Hepatocyte (in vitro differentiated cells): Measurements from ENCODE around the gene ITPR3. TPM values are rescaled to one million over a fixed set of nuclear protein-coding genes. Genes with fewer than 3 reads are reported as not detected.

Experiments used
- DNase-seq: peaks from one replicate; pipeline ENCODE4 v3.0.0-alpha.2; 2016; ENCODE audit warnings: low spot score
- H2AFZ ChIP-seq: fragments of 200-600 bp; sonication (generic); 2 replicates; pipeline ENCODE4 v1.6.0; 2016; ENCODE audit warnings: antibody characterized with exemption, mild to moderate bottlenecking
- H3K27ac ChIP-seq: fragments of 200-600 bp; sonication (generic); 2 replicates; pipeline ENCODE4 v1.5.1; 2016; ENCODE audit warnings: mild to moderate bottlenecking
- H3K27me3 ChIP-seq: fragments of 200-600 bp; sonication (generic); 2 replicates; pipeline ENCODE4 v1.6.1; 2016
- H3K36me3 ChIP-seq: fragments of 200-600 bp; sonication (generic); replicated peaks from 2 replicates; pipeline ENCODE4 v1.5.1; 2016; ENCODE audit warnings: low read depth; ENCODE audit not compliant: insufficient read depth
- H3K4me1 ChIP-seq: fragments of 200-600 bp; sonication (generic); 2 replicates; pipeline ENCODE4 v1.5.1; 2016; ENCODE audit warnings: mild to moderate bottlenecking, moderate library complexity; ENCODE audit not compliant: insufficient read depth
- H3K4me2 ChIP-seq: fragments of 200-600 bp; sonication (generic); 2 replicates; pipeline ENCODE4 v1.6.0; 2016
- H3K4me3 ChIP-seq: fragments of 200-600 bp; sonication (generic); 2 replicates; pipeline ENCODE4 v1.5.1; 2016; ENCODE audit warnings: mild to moderate bottlenecking
- H3K79me2 ChIP-seq: fragments of 200-600 bp; sonication (generic); 2 replicates; pipeline ENCODE4 v1.6.0; 2017; ENCODE audit warnings: mild to moderate bottlenecking
- H3K9me2 ChIP-seq: fragments of 200-600 bp; sonication (generic); replicated peaks from 2 replicates; pipeline ENCODE4 v1.6.0; 2017; ENCODE audit warnings: mild to moderate bottlenecking; ENCODE audit not compliant: insufficient read depth
- H3K9me3 ChIP-seq: fragments of 200-600 bp; sonication (generic); 2 replicates; pipeline ENCODE4 v1.5.1; 2016; ENCODE audit warnings: low read depth, mild to moderate bottlenecking
- H4K20me1 ChIP-seq: fragments of 200-600 bp; sonication (generic); 2 replicates; pipeline ENCODE4 v1.6.0; 2016; ENCODE audit warnings: mild to moderate bottlenecking; ENCODE audit not compliant: insufficient read depth, poor library complexity, severe bottlenecking
- CTCF ChIP-seq: fragments of 200-600 bp; sonication (generic); IDR thresholded peaks from 2 replicates; pipeline ENCODE4 v1.5.1; 2016; ENCODE audit warnings: antibody characterized with exemption, mild to moderate bottlenecking; ENCODE audit not compliant: poor library complexity
- EZH2 ChIP-seq: fragments of 200-600 bp; sonication (generic); IDR thresholded peaks from 2 replicates; pipeline ENCODE4 v1.6.1; 2016; ENCODE audit warnings: antibody characterized with exemption, mild to moderate bottlenecking, borderline replicate concordance
- EZH2phosphoT487 ChIP-seq: fragments of 200-600 bp; sonication (generic); IDR thresholded peaks from one replicate; pipeline ENCODE4 v1.6.1; 2018; ENCODE audit warnings: antibody characterized with exemption, mild to moderate bottlenecking, low read depth, moderate library complexity; ENCODE audit not compliant: unreplicated experiment, severe bottlenecking
- WGBS: methylation state at CpG from one replicate; pipeline ENCODE4 v1.1.6; 2016; ENCODE audit warnings: low lambda C conversion rate; ENCODE audit errors: missing lambda C conversion rate; 5-methylcytosine and 5-hydroxymethylcytosine counted together
- polyA plus RNA-seq: library from polyadenylated mRNA; unstranded; fragments of >200 nt; fragmentation: Nextera tagmentation; extraction: Ambion mirVana; gene quantifications from 2 replicates; pipeline ENCODE4 v1.2.1, GENCODE V29; 2016
- total RNA-seq: library from RNA; depleted of rRNA; stranded (reverse); fragments of >200 nt; gene quantifications from 2 replicates; pipeline ENCODE4 v1.2.3, GENCODE V29; 2014

Gene ITPR3
- total and polyA plus RNA-seq, 2 experiments from 2014 or later: 16.5 to 39.6 TPM

- Histone ChIP-seq H3K27me3 (no peaks in the 10 kb centered on the region), H3K9me2 (no peaks in the 10 kb centered on the region), H3K79me2 (peaks cover 12% of the 10 kb centered on the region), H4K20me1 (no peaks in the 10 kb centered on the region), H3K9me3 (no peaks in the 10 kb centered on the region), H2AFZ (no peak overlapping the region), H3K4me1 (peaks cover 6% of the 10 kb centered on the region), H3K36me3 (no peaks in the 10 kb centered on the region), H3K27ac (no peak overlapping the region), H3K4me2 (no peak overlapping the region), H3K4me3 (no peak overlapping the region)
- TF ChIP-seq CTCF (no peak), EZH2 (no peak), EZH2phosphoT487 (no peak)
- WGBS: 81% methylated on average over 8 of the region's 8 CpGs
- DNase-seq: no peak
Measured at GRCh38 chr6:33583591-33584155, 37.4 kb upstream of the ITPR3 start.

- Histone ChIP-seq H3K4me1 (peaks cover 10% of the 10 kb centered on the region), H3K9me3 (no peaks in the 10 kb centered on the region), H3K36me3 (no peaks in the 10 kb centered on the region), H3K4me3 (no peak overlapping the region), H3K79me2 (peaks cover under 1% of the 10 kb centered on the region), H3K9me2 (no peaks in the 10 kb centered on the region), H4K20me1 (no peaks in the 10 kb centered on the region), H3K4me2 (no peak overlapping the region), H3K27me3 (no peaks in the 10 kb centered on the region), H2AFZ (no peak overlapping the region), H3K27ac (no peak overlapping the region)
- DNase-seq: no peak
- 85% methylated on average over 11 of the region's 11 CpGs for WGBS
- TF ChIP-seq CTCF: no peak
- no peak for TF ChIP-seq EZH2
- no peak for TF ChIP-seq EZH2phosphoT487
Measured at GRCh38 chr6:33584700-33585402, 36.3 kb upstream of the ITPR3 start.

- peak overlapping the region; percentile 67 for H3K4me2 ChIP-seq
- no peak overlapping the region for H3K4me3 ChIP-seq
- TF ChIP-seq EZH2phosphoT487 (no peak), CTCF (peak; percentile 90)
- H4K20me1 ChIP-seq: no peaks in the 10 kb centered on the region
- H3K27me3 ChIP-seq: no peaks in the 10 kb centered on the region
- peaks cover 15% of the 10 kb centered on the region for H3K4me1 ChIP-seq
- no peaks in the 10 kb centered on the region for H3K79me2 ChIP-seq
- 21% methylated on average over 14 of the region's 14 CpGs for WGBS
- no peaks in the 10 kb centered on the region for H3K9me2 ChIP-seq
- no peaks in the 10 kb centered on the region for H3K9me3 ChIP-seq
- H3K36me3 ChIP-seq: no peaks in the 10 kb centered on the region
- DNase-seq: peak; percentile 88
- H3K27ac ChIP-seq: no peak overlapping the region
- H2AFZ ChIP-seq: no peak overlapping the region
Measured at GRCh38 chr6:33585403-33586107, 35.6 kb upstream of the ITPR3 start.
